HG02970 (cell line): ENCODE measurements around the gene LILRB2.
"Not testable (repeated sequence)": the region's sequence is repeated elsewhere in the genome, so short reads cannot be mapped to it uniquely, and the experiment has no call there.

Experiments
- ATAC-seq: cut with Tn5 transposase; IDR thresholded peaks from one replicate; pipeline ENCODE4 v1.9.1; 2021; ENCODE audit warnings: mild to moderate bottlenecking, moderate library complexity, moderate number of reproducible peaks; ENCODE audit not compliant: unreplicated experiment, low FRiP score

The LILRB2 gene

GRCh38 chr19:54245936-54246335, 35.0 kb downstream of the LILRB2 start:
- ATAC-seq = no peak

GRCh38 chr19:54243809-54244208, 37.1 kb downstream of the LILRB2 start:
- not testable (repeated sequence) for ATAC-seq

- ATAC-seq = not testable (repeated sequence)
Observed at GRCh38 chr19:54242646-54243045, 38.3 kb downstream of the LILRB2 start, which contains the start of gene LILRA6. LILRA6 (minus strand) TSS chr19:54242790.

GRCh38 chr19:54242234-54242633, 38.7 kb downstream of the LILRB2 start:
- not testable (repeated sequence) for ATAC-seq

GRCh38 chr19:54240372-54241336, 40.3 kb downstream of the LILRB2 start:
- ATAC-seq = not testable (repeated sequence)

- not testable (repeated sequence) for ATAC-seq
Observed at GRCh38 chr19:54239491-54240371, 41.2 kb downstream of the LILRB2 start.

GRCh38 chr19:54233941-54234340, 47.0 kb downstream of the LILRB2 start:
- no peak for ATAC-seq

- no peak for ATAC-seq
Observed at GRCh38 chr19:54231077-54231931, 49.6 kb downstream of the LILRB2 start.

GRCh38 chr19:54230031-54230430, 50.9 kb downstream of the LILRB2 start:
- ATAC-seq = no peak

GRCh38 chr19:54229146-54229545, 51.8 kb downstream of the LILRB2 start:
- ATAC-seq = no peak

- not testable (repeated sequence) for ATAC-seq
Observed at GRCh38 chr19:54224619-54225018, 56.3 kb downstream of the LILRB2 start.

- not testable (repeated sequence) for ATAC-seq
Observed at GRCh38 chr19:54223937-54224281, 57.0 kb downstream of the LILRB2 start.
